Measurements from ENCODE around the gene ESR2. TPM values are rescaled to one million over a fixed set of nuclear protein-coding genes. Genes with fewer than 3 reads are reported as not detected.
"Not testable (repeated sequence)": the region's sequence is repeated elsewhere in the genome, so short reads cannot be mapped to it uniquely, and the experiment has no call there.

ESR2 gene
- total RNA-seq, 3 donors from 2014 or later = 1.3 to 4.5 (median 4.4) TPM

DNA sequence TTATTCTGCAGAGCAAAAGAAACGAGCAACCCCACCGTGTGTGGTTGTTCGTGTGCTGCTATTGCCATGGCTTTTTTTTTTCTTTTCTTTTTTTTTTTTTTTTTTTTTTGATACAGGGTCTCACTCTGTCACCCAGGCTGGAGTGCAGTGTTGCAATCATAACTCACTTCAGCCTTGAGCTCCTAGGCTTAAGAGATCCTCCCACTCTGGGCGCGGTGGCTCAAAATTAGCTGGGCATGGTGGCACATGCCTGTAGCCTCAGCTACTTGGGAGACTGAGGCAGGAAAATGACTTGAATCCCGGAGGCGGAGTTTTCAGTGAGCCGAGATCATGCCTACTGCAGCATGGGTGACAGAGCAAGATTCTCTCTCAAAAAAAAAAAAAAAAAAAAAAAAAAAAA lies 144.2 kb downstream of the ESR2 start:
- peaks cover 47% of the 10 kb centered on the region for H3K36me3 Mint-ChIP-seq (ENCODE audit: insufficient read depth)
- no peaks in the 10 kb centered on the region for H3K9me3 Mint-ChIP-seq
- no peak overlapping the region for H3K4me3 Mint-ChIP-seq
- DNase-seq = no peak
- ATAC-seq = no peak
- no peaks in the 10 kb centered on the region for H3K27me3 Mint-ChIP-seq (ENCODE audit: low read depth)
- H3K4me1 Mint-ChIP-seq (ENCODE audit: low read depth) = no peaks in the 10 kb centered on the region

DNA sequence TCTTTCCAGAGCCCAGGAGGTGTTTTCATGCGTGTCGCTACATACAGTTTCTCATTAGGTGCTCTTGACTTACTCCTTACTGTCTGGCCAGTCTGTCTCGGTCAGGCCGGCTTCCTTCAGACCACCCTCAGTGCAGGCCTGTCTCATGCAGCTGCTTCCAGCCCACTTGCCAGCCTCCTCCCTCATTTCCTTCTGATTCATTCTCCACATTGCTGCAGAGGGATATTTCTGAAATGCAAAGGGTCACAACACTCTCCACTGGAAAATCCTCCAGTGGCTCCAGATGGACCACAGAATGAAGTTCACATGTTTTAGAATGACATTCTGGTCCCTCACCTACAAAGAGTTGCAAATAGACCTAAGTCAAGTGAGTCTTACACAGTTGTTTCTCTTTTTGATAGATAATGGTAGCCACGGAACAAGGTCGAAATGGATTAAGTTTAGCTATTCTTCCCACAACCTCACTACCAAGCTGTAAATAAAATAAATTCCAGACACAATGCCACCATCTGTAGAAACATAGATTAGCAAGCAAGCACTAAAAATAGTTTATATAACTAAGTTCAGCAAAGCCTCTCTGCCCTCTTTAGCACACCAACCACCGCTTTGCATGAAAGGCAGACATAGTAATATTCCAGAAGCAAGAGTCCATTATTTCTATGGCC lies 146.9 kb downstream of the ESR2 start:
- H3K4me3 Mint-ChIP-seq = no peak overlapping the region
- no peaks in the 10 kb centered on the region for H3K4me1 Mint-ChIP-seq (ENCODE audit: low read depth)
- ATAC-seq (no peak), DNase-seq (no peak)
- peaks cover 46% of the 10 kb centered on the region for H3K36me3 Mint-ChIP-seq (ENCODE audit: insufficient read depth)
- no peaks in the 10 kb centered on the region for H3K9me3 Mint-ChIP-seq
- no peaks in the 10 kb centered on the region for H3K27me3 Mint-ChIP-seq (ENCODE audit: low read depth)

DNA sequence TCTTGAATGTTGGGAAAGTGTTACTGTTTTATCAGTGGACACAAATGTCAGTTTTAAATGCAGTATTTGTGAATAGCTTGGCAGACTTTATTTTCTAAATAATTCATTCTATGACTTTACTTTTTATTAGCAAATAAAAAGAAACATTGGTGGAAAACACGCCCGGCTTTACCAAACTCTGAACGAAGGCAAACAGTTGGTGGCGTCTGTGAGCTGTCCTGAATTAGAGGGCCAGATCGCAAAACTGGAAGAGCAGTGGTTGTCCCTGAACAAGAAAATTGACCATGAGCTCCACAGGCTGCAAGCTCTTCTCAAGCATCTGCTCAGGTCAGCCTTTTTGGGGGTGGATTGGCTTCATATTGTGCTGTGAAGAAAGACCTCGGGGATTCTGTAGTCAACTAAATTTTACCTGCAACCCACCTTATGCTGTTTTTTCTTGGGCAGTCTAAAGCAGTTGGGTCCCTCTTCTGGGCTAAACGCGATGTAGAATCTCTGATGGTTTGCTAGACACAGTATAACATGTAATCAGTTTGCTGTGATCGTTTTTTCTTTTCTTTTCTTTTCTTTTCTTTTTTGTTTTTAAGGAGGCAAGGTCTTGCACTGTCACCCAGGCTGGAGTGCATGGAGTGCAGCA lies 156.4 kb downstream of the ESR2 start:
- Mint-ChIP-seq H3K4me1 (ENCODE audit: low read depth) (no peaks in the 10 kb centered on the region), H3K36me3 (ENCODE audit: insufficient read depth) (peaks cover 36% of the 10 kb centered on the region)

DNA sequence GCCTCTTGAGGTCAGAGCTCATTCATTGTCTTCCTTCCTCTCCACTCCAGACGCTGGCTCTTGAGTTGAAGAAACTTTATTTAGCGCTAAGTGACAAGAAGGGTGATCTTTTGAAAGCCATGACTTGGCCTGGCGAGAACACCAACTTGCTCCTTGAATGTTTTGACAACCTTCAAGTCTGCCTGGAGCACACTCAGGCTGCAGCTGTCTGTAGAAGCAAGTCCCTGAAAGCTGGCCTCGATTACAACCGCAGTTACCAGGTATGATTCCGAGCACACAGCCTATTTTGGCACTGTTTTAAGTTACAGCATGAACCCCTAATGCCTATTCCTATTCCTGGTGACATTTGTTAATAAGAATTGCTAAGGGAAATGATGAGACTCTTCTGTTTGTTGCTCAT lies 167.6 kb downstream of the ESR2 start:
- DNase-seq = no peak
- ATAC-seq = no peak
- Mint-ChIP-seq H3K36me3 (ENCODE audit: insufficient read depth) (peaks cover 42% of the 10 kb centered on the region), H3K4me3 (no peak overlapping the region), H3K9me3 (no peaks in the 10 kb centered on the region), H3K4me1 (ENCODE audit: low read depth) (peaks cover 2% of the 10 kb centered on the region), H3K27me3 (ENCODE audit: low read depth) (no peaks in the 10 kb centered on the region)

More for the DNA sequence above, 156.4 kb downstream of the ESR2 start:
- Mint-ChIP-seq H3K27me3 (ENCODE audit: low read depth) (no peaks in the 10 kb centered on the region), H3K9me3 (no peaks in the 10 kb centered on the region), H3K4me3 (no peak overlapping the region)
- DNase-seq = no peak
- no peak for ATAC-seq

DNA sequence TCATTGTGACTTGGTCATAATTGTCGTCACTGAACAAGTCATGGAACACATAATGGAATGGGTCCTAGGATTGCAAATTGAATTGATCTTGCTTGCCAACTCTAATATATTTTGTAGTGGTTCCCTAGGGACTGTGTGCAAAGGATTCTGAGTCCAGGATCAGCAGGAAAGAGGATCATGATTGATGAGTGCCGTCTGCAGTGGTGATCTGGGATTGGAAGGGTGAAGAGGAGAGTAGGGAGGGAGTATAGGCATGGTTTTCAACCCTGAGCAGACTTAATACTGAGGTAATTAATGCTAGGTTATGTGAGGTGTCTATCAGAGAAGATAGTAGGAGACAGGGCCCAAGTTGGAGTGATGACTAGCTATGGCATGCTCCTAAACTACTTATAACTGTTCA lies 168.9 kb downstream of the ESR2 start:
- ATAC-seq (no peak), DNase-seq (no peak)
- Mint-ChIP-seq H3K4me1 (ENCODE audit: low read depth) (peaks cover 2% of the 10 kb centered on the region), H3K9me3 (no peaks in the 10 kb centered on the region), H3K4me3 (no peak overlapping the region), H3K36me3 (ENCODE audit: insufficient read depth) (peaks cover 35% of the 10 kb centered on the region), H3K27me3 (ENCODE audit: low read depth) (no peaks in the 10 kb centered on the region)

DNA sequence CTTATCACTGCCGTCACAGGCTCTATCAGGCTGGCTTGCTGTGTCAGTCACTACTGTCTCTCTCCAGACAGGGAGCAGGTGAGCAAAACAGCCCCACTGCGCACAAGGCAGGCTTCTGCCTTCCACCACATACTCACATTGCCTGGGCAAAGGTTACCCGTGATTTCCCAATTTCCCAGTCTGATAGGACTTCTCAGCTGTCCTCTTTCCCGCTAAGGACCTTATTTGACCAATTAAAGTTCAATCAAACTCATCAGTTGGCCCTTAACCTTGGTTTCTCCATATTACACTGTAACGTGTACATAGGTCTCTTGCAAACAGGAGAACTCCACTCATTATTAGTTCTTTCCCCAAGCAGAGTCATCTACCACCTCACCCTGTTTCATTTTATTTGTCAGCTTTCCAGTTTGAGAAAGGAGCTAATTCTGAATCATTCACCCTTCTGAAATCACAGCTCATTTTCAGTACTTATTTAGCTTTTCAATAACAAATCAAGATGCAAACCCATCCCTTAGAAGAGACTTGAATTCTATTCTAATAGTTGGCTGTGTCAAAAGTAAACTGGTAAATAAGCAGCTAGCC lies 170.8 kb downstream of the ESR2 start:
- H3K4me3 Mint-ChIP-seq = no peak overlapping the region
- DNase-seq (no peak), ATAC-seq (peak; percentile 48 to 64)
- no peaks in the 10 kb centered on the region for H3K9me3 Mint-ChIP-seq
- no peaks in the 10 kb centered on the region for H3K27me3 Mint-ChIP-seq (ENCODE audit: low read depth)
- H3K4me1 Mint-ChIP-seq (ENCODE audit: low read depth) = peaks cover 2% of the 10 kb centered on the region
- peaks cover 33% of the 10 kb centered on the region for H3K36me3 Mint-ChIP-seq (ENCODE audit: insufficient read depth)

DNA sequence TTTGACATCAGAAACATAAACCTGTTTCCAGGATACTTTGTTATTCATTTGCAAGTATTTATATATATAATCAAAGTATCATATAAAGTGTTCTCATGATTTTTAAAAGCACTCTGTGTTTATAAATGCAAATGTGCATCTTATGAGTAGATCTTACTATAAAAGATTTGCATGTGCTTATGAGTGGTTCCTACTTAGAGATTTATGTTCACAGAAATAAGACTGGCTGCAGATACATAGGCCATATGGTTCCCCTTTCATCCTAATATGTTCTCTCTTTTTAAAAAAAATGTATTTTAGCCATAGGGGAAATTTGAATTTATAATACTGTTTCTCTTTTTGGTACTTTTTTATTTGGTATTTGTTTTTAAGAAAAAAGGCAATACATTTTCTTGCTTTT lies 174.2 kb downstream of the ESR2 start:
- no peak for ATAC-seq
- DNase-seq = no peak
- Mint-ChIP-seq H3K4me1 (ENCODE audit: low read depth) (peaks cover 2% of the 10 kb centered on the region), H3K4me3 (no peak overlapping the region), H3K27me3 (ENCODE audit: low read depth) (no peaks in the 10 kb centered on the region), H3K9me3 (no peaks in the 10 kb centered on the region), H3K36me3 (ENCODE audit: insufficient read depth) (peaks cover 30% of the 10 kb centered on the region)

DNA sequence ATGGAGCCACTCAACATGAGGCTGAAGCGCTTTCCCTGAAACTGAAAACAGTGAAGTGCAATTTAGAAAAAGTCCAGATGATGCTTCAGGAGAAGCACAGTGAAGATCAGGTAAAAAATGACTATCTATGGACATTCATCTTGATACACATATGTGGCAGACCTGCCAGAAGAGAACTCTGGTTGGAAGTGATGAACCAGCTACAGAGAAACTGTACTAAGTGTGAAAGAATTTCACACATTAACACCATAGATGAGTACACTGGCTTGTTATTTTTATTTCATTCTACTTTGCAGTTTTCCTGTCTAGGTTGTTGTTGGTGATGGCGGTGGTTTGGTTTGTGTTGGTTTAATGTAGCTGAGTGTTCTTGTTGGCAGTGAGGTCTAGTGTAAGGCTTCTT lies 174.7 kb downstream of the ESR2 start:
- DNase-seq (no peak), ATAC-seq (peak; percentile 46 to 51)
- Mint-ChIP-seq H3K27me3 (ENCODE audit: low read depth) (no peaks in the 10 kb centered on the region), H3K4me3 (no peak overlapping the region), H3K4me1 (ENCODE audit: low read depth) (peaks cover 2% of the 10 kb centered on the region), H3K9me3 (no peaks in the 10 kb centered on the region), H3K36me3 (ENCODE audit: insufficient read depth) (peaks cover 31% of the 10 kb centered on the region)

DNA sequence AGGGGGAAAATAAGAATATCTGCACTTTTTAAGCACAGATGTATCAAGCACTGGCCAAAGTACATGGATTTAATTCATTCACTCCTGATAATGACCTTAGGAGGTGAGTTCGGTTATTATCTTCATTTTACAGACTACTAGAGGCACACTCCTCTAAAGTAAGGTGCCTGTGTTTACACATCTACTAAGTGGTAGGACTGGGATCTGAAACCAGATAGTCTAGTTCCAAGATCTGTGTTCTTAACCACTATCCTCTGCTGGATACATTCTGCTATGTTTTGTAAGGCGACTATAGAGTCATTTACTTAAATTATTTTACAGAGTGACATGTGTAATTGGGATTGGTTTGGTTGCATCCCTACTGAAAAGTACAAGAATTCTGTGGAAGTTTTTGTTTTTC lies 175.3 kb downstream of the ESR2 start:
- H3K27me3 Mint-ChIP-seq (ENCODE audit: low read depth) = no peaks in the 10 kb centered on the region
- H3K36me3 Mint-ChIP-seq (ENCODE audit: insufficient read depth) = peaks cover 31% of the 10 kb centered on the region
- peaks cover 2% of the 10 kb centered on the region for H3K4me1 Mint-ChIP-seq (ENCODE audit: low read depth)
- no peaks in the 10 kb centered on the region for H3K9me3 Mint-ChIP-seq
- ATAC-seq (no peak), DNase-seq (no peak)
- H3K4me3 Mint-ChIP-seq = no peak overlapping the region

DNA sequence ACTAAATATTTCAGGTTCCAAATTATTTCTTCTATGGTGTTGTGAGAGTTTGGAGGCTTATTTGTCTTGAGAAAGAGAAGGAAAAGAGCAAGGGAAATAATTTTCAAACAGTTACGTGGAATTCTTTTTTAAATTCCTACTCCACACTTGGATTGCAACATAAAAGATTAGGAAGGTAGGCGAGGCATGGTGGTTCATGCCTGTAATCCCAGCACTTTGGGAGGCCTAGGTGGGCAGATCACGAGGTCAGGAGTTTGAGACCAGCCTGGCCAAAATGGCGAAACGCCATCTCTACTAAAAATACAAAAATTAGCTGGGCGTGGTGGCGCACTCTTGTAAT lies 175.8 kb downstream of the ESR2 start:
- not testable (repeated sequence) for DNase-seq; ATAC-seq; H3K9me3 Mint-ChIP-seq; H3K4me3 Mint-ChIP-seq; H3K4me1 Mint-ChIP-seq (ENCODE audit: low read depth); H3K27me3 Mint-ChIP-seq (ENCODE audit: low read depth)
- H3K36me3 Mint-ChIP-seq (ENCODE audit: insufficient read depth) = peaks cover 28% of the 10 kb centered on the region

DNA sequence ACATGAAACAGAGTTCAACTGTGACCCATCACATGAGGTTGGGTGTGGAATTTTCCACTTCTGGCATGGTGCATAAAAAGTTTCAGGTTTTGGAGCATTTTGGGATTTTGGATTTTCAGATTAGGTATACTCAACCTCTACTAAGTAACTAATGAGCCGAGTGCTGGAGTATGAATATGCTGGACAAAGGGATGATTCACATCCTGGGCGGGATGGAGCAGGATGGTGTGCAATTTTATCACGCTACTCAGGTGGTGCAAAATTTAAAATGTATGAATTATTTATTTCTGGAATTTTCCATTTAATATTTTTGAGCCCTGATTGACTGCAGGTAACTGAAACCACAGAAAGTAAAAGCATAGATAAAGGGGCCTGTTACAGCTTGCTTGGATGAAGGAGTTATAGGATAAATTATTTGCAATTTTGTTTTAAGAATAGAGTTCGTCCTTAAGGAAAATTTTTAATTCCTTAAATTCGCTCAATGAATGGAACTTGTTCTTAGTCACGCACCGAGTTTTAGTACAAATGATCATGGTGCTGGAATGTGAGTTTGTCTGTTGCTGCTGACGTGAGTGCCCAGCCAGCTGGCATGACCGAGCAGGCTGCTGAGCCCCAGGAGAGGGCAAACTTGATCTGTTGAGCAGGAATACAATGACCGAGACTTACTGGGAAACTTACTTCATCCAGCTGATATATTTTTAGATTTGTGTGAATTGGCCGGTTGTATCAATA lies 176.3 kb downstream of the ESR2 start:
- Mint-ChIP-seq H3K36me3 (ENCODE audit: insufficient read depth) (peaks cover 30% of the 10 kb centered on the region), H3K4me3 (no peak overlapping the region), H3K4me1 (ENCODE audit: low read depth) (no peaks in the 10 kb centered on the region), H3K27me3 (ENCODE audit: low read depth) (no peaks in the 10 kb centered on the region), H3K9me3 (no peaks in the 10 kb centered on the region)
- no peak for DNase-seq
- no peak for ATAC-seq

DNA sequence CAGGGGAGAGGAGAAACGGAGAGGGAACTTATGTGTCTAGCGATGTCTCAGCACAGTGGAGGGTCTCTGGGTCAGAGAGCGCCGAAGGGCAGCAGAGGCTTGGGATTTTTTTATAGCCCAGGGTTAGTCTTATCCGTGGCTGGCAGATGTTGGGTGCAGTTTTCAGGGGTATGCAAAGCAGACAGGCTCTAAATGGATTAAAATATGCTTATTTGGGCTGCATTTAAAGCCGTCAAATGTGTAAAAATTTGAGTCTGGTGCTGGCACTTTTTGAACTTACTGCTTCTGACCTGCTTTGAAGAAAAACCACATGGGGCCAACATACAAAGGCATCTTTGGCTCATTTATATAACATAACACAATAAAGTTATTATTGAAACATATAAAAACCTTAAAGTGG lies 178.8 kb downstream of the ESR2 start:
- Mint-ChIP-seq H3K4me3 (no peak overlapping the region), H3K27me3 (ENCODE audit: low read depth) (no peaks in the 10 kb centered on the region), H3K36me3 (ENCODE audit: insufficient read depth) (peaks cover 23% of the 10 kb centered on the region), H3K4me1 (ENCODE audit: low read depth) (no peaks in the 10 kb centered on the region), H3K9me3 (no peaks in the 10 kb centered on the region)
- DNase-seq = no peak
- ATAC-seq = no peak

DNA sequence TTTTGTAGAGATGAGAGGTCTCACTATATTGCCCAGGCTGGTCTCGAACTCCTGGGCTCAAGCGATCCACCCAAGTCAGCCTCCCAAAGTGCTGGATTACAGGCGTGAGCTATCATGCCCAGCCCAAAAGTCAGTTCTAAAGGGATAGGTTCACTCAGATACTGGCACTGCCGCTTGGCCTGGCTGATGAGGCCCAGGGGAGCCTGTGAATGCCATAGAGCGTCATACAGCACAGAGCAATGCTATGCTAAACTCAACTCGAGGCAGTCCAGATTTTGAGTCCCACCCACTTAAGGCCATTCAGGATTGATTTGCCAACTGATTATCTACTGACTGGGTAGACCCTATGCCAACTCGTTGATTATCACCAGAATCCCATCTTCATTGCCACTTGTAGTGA lies 179.4 kb downstream of the ESR2 start:
- DNase-seq (no peak), ATAC-seq (no peak)
- no peaks in the 10 kb centered on the region for H3K4me1 Mint-ChIP-seq (ENCODE audit: low read depth)
- H3K27me3 Mint-ChIP-seq (ENCODE audit: low read depth) = no peaks in the 10 kb centered on the region
- H3K9me3 Mint-ChIP-seq = no peaks in the 10 kb centered on the region
- H3K4me3 Mint-ChIP-seq = no peak overlapping the region
- H3K36me3 Mint-ChIP-seq (ENCODE audit: insufficient read depth) = peaks cover 23% of the 10 kb centered on the region

DNA sequence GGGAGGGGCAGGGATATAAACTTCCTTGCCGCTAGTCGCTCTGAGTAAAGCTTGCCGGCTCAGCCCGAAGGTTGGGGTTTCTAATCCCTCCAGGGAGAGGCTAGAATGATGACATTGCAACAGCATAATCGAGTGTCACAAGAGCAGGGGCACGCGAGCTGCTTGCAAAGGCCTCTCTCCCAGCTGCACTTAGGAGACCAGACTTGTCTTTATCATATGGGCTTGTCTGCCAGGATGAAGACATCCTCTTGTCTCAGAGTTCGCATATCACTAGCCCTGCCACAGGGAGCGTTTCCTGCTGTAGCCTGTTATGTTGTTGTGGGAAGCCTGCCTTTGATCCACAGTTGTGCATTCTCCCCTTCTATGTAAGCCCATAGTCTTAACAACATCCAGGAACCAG lies 180.0 kb downstream of the ESR2 start:
- Mint-ChIP-seq H3K27me3 (ENCODE audit: low read depth) (no peaks in the 10 kb centered on the region), H3K9me3 (no peaks in the 10 kb centered on the region), H3K4me3 (no peak overlapping the region), H3K36me3 (ENCODE audit: insufficient read depth) (peaks cover 21% of the 10 kb centered on the region), H3K4me1 (ENCODE audit: low read depth) (no peaks in the 10 kb centered on the region)
- DNase-seq (no peak), ATAC-seq (no peak)

All from activated T-cell treated with anti-CD3 and anti-CD28 coated beads, Interleukin-2, amount 50 U/mL, for 4 hours (primary cell).